PC-9 (cell line): ENCODE measurements around the gene MAMLD1.

Source experiments
- EZH2 ChIP-seq: fragments of 200-600 bp; sonication (generic); IDR thresholded peaks from 2 replicates; pipeline ENCODE4 v1.8.0; 2017; ENCODE audit warnings: antibody characterized with exemption, low read depth
- TF ChIP-seq, protein P1 (sequence below): fragments of 200-600 bp; sonication (generic); conservative IDR thresholded peaks from 2 replicates; pipeline ENCODE4 v1.6.1; 2017; ENCODE audit warnings: mixed run types, antibody characterized with exemption, mild to moderate bottlenecking, moderate library complexity

- no peak for TF ChIP-seq EZH2
- TF ChIP-seq, protein P1, sequence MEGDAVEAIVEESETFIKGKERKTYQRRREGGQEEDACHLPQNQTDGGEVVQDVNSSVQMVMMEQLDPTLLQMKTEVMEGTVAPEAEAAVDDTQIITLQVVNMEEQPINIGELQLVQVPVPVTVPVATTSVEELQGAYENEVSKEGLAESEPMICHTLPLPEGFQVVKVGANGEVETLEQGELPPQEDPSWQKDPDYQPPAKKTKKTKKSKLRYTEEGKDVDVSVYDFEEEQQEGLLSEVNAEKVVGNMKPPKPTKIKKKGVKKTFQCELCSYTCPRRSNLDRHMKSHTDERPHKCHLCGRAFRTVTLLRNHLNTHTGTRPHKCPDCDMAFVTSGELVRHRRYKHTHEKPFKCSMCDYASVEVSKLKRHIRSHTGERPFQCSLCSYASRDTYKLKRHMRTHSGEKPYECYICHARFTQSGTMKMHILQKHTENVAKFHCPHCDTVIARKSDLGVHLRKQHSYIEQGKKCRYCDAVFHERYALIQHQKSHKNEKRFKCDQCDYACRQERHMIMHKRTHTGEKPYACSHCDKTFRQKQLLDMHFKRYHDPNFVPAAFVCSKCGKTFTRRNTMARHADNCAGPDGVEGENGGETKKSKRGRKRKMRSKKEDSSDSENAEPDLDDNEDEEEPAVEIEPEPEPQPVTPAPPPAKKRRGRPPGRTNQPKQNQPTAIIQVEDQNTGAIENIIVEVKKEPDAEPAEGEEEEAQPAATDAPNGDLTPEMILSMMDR, result no peak
Observed at GRCh38 chrX:150506486-150506885, 143.4 kb downstream of the MAMLD1 start.
